ENCODE measurements around the gene NEK9.
"Not testable (repeated sequence)": the region's sequence is repeated elsewhere in the genome, so short reads cannot be mapped to it uniquely, and the experiment has no call there.

GRCh38 chr14:75127474-75127820, 599 bp upstream of the NEK9 start:
- TF ChIP-seq CTCF (IDR thresholded peaks at IDR 0.05; ENCODE audit: extremely low read depth in 1 of 2, insufficient read depth in 1 of 2, low read depth in 1 of 2, low read length in 2 of 2); POLR2AphosphoS5 (IDR thresholded peaks at IDR 0.05; ENCODE audit: insufficient read depth, low read depth, low read length); GATA2 (IDR thresholded peaks at IDR 0.05; ENCODE audit: insufficient read depth, insufficient read length, low read depth, low read length); EZH2 (IDR thresholded peaks at IDR 0.05; ENCODE audit: borderline replicate concordance, low read depth, low read length, severe bottlenecking); MAX (IDR thresholded peaks at IDR 0.05; ENCODE audit: insufficient read depth, insufficient read length); POLR2A (IDR thresholded peaks at IDR 0.05; ENCODE audit: low read depth, low read length); FOS (IDR thresholded peaks at IDR 0.05; ENCODE audit: borderline replicate concordance, insufficient read depth, low read length); MYC (IDR thresholded peaks at IDR 0.05; ENCODE audit: low read depth, low read length); JUN (IDR thresholded peaks at IDR 0.05; ENCODE audit: borderline replicate concordance, insufficient read depth, insufficient read length, low read depth): not testable (repeated sequence)
